ENCODE results near the gene BMP2K. TPM values are rescaled to one million over a fixed set of nuclear protein-coding genes. Genes with fewer than 3 reads are reported as not detected.
A peak's percentile ranks its signal among the peaks of the same experiment; 100 is the strongest.

BMP2K gene
- total RNA-seq (2022) (27.4 and 29.8 TPM in 2 replicates), Bru-seq, nascent RNA (percentile 81 among the genes with signal in this experiment), BruChase-seq, experiment 1, labeled RNA remaining after a 6-hour chase (percentile 56 among the genes with signal in this experiment), BruChase-seq, experiment 2, labeled RNA remaining after a 2-hour chase (percentile 54 among the genes with signal in this experiment)
- long read RNA-seq, partial matches to known transcripts = 0 of 10 reads
- long read RNA-seq, other reads (novel, unspliced or antisense) = 6 of 10 reads

DNA sequence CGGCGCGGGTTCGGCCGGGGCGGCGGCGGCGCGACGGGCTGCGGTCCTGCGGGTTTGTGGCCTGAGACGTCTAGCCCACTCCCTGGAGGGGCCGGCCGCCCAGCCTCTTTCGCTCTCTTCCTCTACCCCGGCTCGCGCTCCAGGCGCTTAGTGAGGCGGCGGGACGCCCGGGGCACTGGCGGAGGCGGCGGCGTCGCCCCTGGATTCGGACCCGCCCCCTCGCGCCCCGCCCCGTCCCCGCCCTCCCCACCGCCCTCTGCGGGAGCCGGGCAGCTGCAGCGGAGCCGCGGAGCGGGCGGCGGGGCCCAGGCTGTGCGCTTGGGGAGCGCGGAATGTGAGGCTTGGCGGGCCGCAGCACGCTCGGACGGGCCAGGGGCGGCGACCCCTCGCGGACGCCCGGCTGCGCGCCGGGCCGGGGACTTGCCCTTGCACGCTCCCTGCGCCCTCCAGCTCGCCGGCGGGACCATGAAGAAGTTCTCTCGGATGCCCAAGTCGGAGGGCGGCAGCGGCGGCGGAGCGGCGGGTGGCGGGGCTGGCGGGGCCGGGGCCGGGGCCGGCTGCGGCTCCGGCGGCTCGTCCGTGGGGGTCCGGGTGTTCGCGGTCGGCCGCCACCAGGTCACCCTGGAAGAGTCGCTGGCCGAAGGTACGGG lies at the start of gene BMP2K:
Gene BMP2K (plus strand): TSS at position 272 of the 650 bp plus-strand sequence. CDS start 194 bp downstream, at position 466.
- Mint-ChIP-seq H3K4me3 (ENCODE audit: low read depth, unreplicated experiment) (no peak within 1 kb of the TSS), H3K27me3 (ENCODE audit: unreplicated experiment) (no peaks in the 10 kb centered on the region), H3K27ac (ENCODE audit: unreplicated experiment) (peak within 1 kb of the TSS; percentile 90), H3K9me3 (ENCODE audit: low read depth, unreplicated experiment) (no peaks in the 10 kb centered on the region), H3K4me1 (ENCODE audit: low read depth, unreplicated experiment) (no peaks in the 10 kb centered on the region), H3K36me3 (ENCODE audit: insufficient read depth, unreplicated experiment) (peaks cover 24% of the 10 kb centered on the region)
- BruUV-seq (replicated peaks) = no TSS peak
- CTCF ChIA-PET = interaction anchor here (0.6 kb wide), 2 partner anchors 11 to 107 kb away, joined by 4 read pairs; no protein-coding TSS in a partner anchor
- DNase-seq = peak; percentile 71
- TF ChIP-seq, protein P1, sequence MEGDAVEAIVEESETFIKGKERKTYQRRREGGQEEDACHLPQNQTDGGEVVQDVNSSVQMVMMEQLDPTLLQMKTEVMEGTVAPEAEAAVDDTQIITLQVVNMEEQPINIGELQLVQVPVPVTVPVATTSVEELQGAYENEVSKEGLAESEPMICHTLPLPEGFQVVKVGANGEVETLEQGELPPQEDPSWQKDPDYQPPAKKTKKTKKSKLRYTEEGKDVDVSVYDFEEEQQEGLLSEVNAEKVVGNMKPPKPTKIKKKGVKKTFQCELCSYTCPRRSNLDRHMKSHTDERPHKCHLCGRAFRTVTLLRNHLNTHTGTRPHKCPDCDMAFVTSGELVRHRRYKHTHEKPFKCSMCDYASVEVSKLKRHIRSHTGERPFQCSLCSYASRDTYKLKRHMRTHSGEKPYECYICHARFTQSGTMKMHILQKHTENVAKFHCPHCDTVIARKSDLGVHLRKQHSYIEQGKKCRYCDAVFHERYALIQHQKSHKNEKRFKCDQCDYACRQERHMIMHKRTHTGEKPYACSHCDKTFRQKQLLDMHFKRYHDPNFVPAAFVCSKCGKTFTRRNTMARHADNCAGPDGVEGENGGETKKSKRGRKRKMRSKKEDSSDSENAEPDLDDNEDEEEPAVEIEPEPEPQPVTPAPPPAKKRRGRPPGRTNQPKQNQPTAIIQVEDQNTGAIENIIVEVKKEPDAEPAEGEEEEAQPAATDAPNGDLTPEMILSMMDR (IDR thresholded peaks at IDR 0.05; ENCODE audit: unreplicated experiment) = no peak
- intact Hi-C loops (cut with micrococcal nuclease; ENCODE audit: unreplicated experiment) = loop anchor here (5.0 kb wide), 2 partner anchors 149 to 164 kb away; no protein-coding TSS in a partner anchor

GRCh38 chr4:78726546-78726945 lies 49.6 kb upstream of the BMP2K start:
- Mint-ChIP-seq H3K4me3 (ENCODE audit: low read depth, unreplicated experiment) (no peak overlapping the region), H3K27me3 (ENCODE audit: unreplicated experiment) (no peaks in the 10 kb centered on the region), H3K9me3 (ENCODE audit: low read depth, unreplicated experiment) (no peaks in the 10 kb centered on the region), H3K36me3 (ENCODE audit: insufficient read depth, unreplicated experiment) (no peaks in the 10 kb centered on the region), H3K4me1 (ENCODE audit: low read depth, unreplicated experiment) (no peaks in the 10 kb centered on the region), H3K27ac (ENCODE audit: unreplicated experiment) (no peak overlapping the region)
- CTCF ChIA-PET = no interaction called here
- BruUV-seq (replicated peaks) = no TSS peak
- no peak for DNase-seq
- intact Hi-C loops (cut with micrococcal nuclease; ENCODE audit: unreplicated experiment) = no loop called here
- TF ChIP-seq, protein P1 (IDR thresholded peaks at IDR 0.05; ENCODE audit: unreplicated experiment) = no peak

DNA sequence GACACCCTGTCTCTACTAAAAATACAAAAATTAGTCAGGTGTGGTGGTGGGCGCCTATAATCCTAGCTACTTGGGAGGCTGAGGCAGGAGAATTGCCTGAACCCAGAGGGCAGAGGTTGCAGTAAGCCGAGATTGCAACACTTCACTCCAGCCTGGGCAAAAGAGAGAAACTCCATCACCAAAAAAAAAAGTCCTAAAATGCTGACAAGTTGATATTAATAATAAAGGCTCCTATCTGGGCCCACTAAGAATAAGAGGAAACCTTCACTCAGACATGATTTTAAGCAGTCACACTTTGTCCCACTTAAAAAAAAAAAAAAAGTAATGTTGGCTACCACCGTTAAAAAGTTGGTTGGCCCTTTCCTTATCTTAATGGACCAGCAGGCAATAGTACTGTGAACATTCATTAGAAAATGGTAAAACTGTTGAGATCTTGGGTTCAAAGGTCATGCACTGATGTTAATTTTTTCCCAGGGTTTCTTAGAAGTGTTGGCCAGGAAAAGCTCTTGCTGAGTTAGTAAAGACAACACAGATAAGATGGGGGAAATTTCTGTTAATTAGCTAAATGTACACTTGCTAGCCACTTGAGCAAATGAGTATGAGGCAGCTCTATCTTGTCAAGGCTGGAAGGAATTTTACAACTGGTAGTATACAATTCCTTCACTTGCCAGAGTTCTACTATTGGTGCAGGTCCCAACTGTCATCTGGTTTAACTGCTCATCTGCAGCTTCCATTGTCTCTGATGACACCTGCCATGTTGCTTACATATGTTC lies 43.6 kb upstream of the BMP2K start:
- H3K27me3 Mint-ChIP-seq (ENCODE audit: unreplicated experiment) = no peaks in the 10 kb centered on the region
- H3K4me3 Mint-ChIP-seq (ENCODE audit: low read depth, unreplicated experiment) = no peak overlapping the region
- BruUV-seq (replicated peaks) = no TSS peak
- no peaks in the 10 kb centered on the region for H3K9me3 Mint-ChIP-seq (ENCODE audit: low read depth, unreplicated experiment)
- H3K4me1 Mint-ChIP-seq (ENCODE audit: low read depth, unreplicated experiment) = no peaks in the 10 kb centered on the region
- TF ChIP-seq, protein P1 (IDR thresholded peaks at IDR 0.05; ENCODE audit: unreplicated experiment) = no peak
- H3K36me3 Mint-ChIP-seq (ENCODE audit: insufficient read depth, unreplicated experiment) = no peaks in the 10 kb centered on the region
- intact Hi-C loops (cut with micrococcal nuclease; ENCODE audit: unreplicated experiment) = no loop called here
- H3K27ac Mint-ChIP-seq (ENCODE audit: unreplicated experiment) = no peak overlapping the region
- no peak for DNase-seq
- CTCF ChIA-PET = no interaction called here

DNA sequence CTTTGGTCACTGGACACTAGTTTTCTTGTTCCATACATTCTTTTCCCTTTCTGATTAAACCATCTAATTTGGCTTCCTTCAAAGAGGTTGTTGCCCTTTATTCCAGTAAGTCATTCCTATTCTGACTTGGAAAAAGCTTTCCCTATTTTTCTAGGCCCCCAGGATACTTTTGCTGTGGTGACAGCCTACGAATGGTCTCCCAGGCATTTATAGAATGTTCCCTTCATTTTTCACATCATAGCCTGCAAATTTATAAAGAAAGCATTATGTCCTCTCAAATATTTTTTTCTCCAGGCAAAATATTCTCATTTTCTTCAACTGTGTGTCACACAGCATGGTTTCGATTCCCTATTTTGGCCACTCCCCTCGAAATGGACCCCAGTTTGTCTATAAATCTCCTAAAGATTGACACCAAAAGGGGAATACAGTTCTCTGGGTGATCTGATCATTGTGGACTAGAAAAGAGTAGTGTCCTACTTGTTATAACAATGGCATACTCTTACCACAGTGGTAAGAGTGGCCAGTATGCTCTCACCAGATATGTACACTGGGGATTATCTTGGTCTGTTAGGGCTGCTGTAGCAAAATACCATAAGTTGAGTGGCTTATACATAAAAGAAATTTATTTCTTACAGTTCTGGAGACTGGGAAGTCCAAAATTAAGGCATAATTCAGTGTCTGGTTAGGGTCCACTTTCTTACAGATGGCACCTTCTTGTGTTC lies 41.5 kb upstream of the BMP2K start:
- no peak for DNase-seq
- Mint-ChIP-seq H3K4me3 (ENCODE audit: low read depth, unreplicated experiment) (no peak overlapping the region), H3K9me3 (ENCODE audit: low read depth, unreplicated experiment) (no peaks in the 10 kb centered on the region), H3K36me3 (ENCODE audit: insufficient read depth, unreplicated experiment) (no peaks in the 10 kb centered on the region), H3K27me3 (ENCODE audit: unreplicated experiment) (no peaks in the 10 kb centered on the region), H3K27ac (ENCODE audit: unreplicated experiment) (no peak overlapping the region), H3K4me1 (ENCODE audit: low read depth, unreplicated experiment) (no peaks in the 10 kb centered on the region)
- CTCF ChIA-PET = no interaction called here
- intact Hi-C loops (cut with micrococcal nuclease; ENCODE audit: unreplicated experiment) = no loop called here
- BruUV-seq (replicated peaks) = no TSS peak
- TF ChIP-seq, protein P1 (IDR thresholded peaks at IDR 0.05; ENCODE audit: unreplicated experiment) = no peak
